HL-60 (cell line): ENCODE results near the gene GBGT1.

Experiments used
- CTCF ChIP-seq: IDR thresholded peaks from one replicate; pipeline ENCODE4 v1.5.1; 2011; ENCODE audit warnings: low read length, control low read depth, inconsistent platforms; ENCODE audit not compliant: insufficient read depth
- GABPA ChIP-seq: IDR thresholded peaks from 2 replicates; pipeline ENCODE4 v1.6.1; 2012; ENCODE audit warnings: low read depth
- POLR2AphosphoS5 ChIP-seq: IDR thresholded peaks from 2 replicates; pipeline ENCODE4 v1.6.1; 2012; ENCODE audit warnings: low read depth
- REST ChIP-seq: IDR thresholded peaks from 2 replicates; pipeline ENCODE4 v1.6.1; 2012; ENCODE audit warnings: low read depth; ENCODE audit not compliant: insufficient replicate concordance
- SPI1 ChIP-seq: IDR thresholded peaks from 2 replicates; pipeline ENCODE4 v1.6.1; 2012; ENCODE audit warnings: low read depth, mild to moderate bottlenecking, borderline replicate concordance

- peak; percentile 18 for TF ChIP-seq CTCF
- no peak for TF ChIP-seq POLR2AphosphoS5
- peak; percentile 54; the same call in 1 of the 2 replicates for TF ChIP-seq GABPA
- no peak for TF ChIP-seq REST
- peak; percentile 76 for TF ChIP-seq SPI1
Measured at GRCh38 chr9:133199648-133200321, 36.1 kb upstream of the GBGT1 start.
